CD4-positive, alpha-beta T cell treated with Interleukin-4 for 1 hour (primary cell): Measurements from ENCODE around the gene LONRF2.

Experiments
- DNase-seq, 2 donors: peaks; one replicate each; pipeline ENCODE4 v3.0.0-alpha.2; 2020 to 2022

Gene LONRF2

DNA sequence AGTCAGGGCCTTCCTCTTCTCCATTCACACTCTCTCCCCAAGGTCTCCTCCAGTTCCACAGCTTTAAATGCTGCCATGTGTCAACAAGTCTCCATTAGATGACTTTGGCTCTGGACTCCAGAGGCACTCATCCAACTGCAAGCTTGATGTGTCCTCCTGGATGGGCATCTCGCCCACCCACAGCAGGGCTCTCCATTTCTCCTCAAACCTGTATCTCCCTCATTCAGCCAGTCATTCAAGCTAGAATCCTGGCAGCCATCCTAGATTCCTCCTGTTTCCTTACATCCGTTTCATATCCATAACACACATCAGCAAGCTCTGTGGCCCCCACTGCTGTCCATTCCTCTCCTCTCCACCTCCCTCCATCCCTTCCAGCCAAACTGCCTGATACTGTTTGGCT lies 91.5 kb downstream of the LONRF2 start:
- DNase-seq: no peak

DNA sequence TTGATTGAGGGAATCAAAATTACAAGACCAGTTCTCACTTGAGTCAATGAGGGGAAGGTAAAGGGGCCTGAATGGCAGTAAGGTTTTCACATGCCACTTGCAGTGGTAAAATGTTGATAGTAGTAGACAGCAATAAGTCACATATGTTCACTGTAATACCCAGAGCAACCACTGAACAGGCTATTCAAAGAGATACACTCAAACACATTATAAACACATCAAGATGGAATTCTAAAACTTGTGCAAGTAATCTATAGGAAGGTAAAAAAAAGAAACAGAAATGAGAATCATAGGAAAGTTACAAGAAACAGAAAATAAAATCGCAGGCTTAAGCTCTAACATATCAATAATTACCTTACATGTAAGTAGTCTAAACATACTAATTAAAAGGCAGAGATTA lies 93.3 kb downstream of the LONRF2 start:
- DNase-seq: no peak

DNA sequence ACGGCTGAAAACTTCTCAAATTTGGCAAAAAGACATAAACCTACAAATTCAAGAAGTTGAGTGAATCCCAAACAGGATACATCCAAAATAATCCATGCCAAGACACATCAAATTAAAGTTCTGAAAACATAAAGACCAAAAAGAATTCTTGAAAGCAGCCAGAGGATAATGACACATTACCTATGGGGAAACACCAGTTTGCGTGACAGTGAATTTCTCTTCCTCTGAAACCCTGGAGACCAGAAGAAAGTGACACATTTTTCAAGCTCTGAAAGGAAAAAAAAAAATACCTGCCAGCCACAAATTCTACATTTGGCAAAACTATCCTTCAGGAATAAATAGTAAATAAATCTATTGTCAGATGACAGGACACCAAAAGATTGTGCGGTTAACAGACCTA lies 93.9 kb downstream of the LONRF2 start:
- DNase-seq: no peak

DNA sequence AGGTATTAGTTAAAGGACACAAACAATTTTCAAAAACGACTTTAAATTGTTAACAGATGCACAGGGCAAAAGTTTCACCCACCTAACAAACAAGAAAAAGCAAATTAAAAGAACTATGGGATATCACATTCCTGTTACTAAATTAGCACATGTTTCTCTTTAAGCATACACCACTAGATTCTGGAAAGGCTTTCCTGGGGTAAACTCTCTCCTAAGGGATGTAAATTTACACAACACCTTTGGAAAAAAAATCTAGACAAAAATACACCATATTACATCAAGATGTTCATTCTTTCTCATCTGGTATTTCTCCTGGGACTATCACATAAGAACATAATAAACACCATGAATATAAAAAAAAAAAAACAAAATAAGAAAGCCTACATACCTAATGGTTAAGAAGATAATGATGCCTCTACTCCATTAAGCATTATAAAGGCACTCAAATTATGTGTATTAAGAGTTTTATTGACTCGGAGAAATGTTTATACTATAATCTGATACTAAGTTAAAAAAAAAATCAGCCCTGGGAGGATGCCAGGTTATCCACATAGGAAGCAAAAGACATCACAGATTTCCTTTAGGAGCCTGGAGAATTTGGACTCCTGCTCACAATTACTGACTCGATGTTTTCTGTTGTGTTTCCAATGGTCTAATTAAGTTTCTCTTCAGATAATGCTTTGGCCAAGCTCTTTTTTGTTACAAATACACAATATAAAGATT lies 97.2 kb downstream of the LONRF2 start:
- no peak for DNase-seq

DNA sequence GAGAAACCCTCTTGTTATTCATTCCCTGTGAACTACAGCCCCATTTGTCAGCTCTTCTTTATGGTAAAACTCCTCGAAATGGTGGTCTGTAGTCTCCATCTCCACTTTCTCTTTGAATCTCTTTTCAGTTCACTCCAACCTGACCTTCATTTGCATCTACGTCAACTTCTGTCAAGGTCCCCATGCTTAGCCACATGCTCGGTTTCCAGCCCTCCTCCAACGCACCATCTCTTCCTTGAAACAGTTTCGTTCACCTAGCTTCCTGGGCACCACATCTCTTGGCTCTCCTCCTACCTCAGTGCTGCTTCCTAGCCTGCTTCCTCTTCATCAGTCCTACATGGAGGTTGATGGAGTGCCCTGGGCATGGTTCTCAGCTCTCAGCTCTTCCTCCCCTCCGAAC lies 98.8 kb downstream of the LONRF2 start:
- DNase-seq: no peak
